Epithelial cell of proximal tubule (primary cell): ENCODE data around the gene CRISP3. TPM values are rescaled to one million over a fixed set of nuclear protein-coding genes. Genes with fewer than 3 reads are reported as not detected.

Experiments used
- DNase-seq: peaks from one replicate; pipeline ENCODE4 v3.0.0-alpha.2; 2011; ENCODE audit warnings: low read depth
- H3K4me3 ChIP-seq: 2 replicates; pipeline ENCODE4 v1.5.1; 2011; ENCODE audit warnings: low read depth, mild to moderate bottlenecking, low read length
- CTCF ChIP-seq: conservative IDR thresholded peaks from 2 replicates; pipeline ENCODE4 v1.5.1; 2012; ENCODE audit warnings: low read depth, mild to moderate bottlenecking, low read length
- total RNA-seq: library from RNA; depleted of rRNA; stranded (reverse); fragments of >200 nt; gene quantifications from 2 replicates; pipeline ENCODE4 v1.2.3, GENCODE V29; 2015

Gene CRISP3
- total RNA-seq, result not detected in 2 replicates

DNA sequence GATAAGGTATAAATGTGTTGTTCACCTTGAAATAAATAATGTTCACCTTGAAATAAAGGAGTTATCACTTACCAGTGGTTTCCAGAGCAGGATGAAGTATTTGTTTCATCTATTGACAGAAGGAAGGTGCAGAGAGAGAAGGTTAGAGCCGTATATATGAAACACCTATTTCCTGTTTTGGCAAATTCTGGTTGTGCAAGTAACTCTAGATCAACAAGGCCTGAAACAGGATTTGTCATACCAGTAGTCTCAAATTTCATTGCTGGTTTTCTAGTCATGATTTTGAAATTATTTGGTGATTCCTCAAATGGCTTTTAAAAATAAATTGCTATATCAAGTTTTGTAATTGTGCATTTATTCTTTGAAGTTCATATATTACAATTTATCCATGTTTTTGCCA is at the start of gene CRISP3:
CRISP3 (minus strand) TSS at position 130 of the 400 bp plus-strand sequence; CDS start at position 109, 21 bp downstream.
- no peak within 1 kb of the TSS for H3K4me3 ChIP-seq
- TF ChIP-seq CTCF, result no peak
- no peak for DNase-seq

DNA sequence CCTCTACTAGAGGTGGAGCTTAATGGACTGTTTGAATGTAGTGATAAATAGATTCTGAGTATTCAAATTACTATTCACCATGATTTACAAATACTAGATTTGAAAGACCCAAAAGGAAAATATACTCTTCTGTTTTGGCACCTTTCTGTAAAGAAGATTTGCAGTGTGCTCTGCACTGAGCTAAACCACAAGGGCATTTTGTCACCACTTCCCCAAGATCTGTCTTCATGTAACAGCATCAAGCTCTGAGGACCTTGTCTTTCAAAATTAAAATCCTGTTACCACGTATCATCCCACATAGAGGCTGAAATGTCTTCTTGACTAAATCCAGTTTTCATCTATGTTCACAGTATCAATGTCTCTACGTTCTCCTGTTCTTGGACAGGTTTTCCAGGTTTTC is 46.2 kb upstream of the CRISP3 start:
- TF ChIP-seq CTCF, result no peak
- no peak for DNase-seq
- no peak overlapping the region for H3K4me3 ChIP-seq

DNA sequence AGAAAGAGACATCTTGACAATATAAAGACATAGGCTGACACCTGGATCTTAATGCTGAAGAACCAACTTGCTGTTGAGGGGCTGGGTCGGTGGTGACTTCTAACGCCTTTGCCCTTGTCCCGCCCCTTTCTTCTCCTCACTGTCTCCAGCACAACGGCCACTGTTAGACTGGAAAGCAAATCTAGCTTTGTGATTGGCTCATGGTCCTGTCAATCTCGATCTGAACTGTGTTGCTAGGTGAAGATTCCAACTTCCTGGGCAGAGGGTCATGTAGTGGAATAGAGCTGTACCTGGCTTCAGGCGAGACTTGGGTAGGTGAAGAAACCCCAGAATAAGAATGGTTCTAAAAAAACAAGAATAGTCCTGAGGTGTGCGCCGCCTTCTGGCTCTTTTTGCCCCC is 43.0 kb upstream of the CRISP3 start, which contains the start of gene PGK2:
PGK2 (minus strand) TSS at position 110 of the 400 bp plus-strand sequence; CDS start at position 12, 98 bp downstream.
- TF ChIP-seq CTCF, result no peak
- no peak for DNase-seq
- H3K4me3 ChIP-seq, result no peak within 1 kb of the TSS

DNA sequence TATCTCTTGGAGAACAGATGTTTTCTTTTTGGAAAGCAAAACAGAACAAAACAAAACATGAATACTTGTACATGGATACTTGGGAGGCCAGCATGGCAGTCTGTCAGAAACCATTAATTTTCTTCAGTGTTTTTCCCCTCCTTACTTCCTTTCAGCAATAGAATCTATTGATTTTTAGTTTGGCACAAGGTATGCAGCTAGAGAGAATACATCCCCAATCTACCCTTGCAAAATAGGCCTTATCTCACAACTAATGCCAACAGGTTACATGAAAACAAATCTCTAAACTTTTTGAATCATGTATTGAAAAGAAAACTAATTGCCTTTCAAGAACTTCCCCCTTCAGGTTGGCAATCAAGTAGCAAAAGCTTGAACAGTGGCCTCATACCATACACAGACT is 40.1 kb upstream of the CRISP3 start:
- DNase-seq, result no peak
- no peak for TF ChIP-seq CTCF
- no peak overlapping the region for H3K4me3 ChIP-seq

- no peak for TF ChIP-seq CTCF
Observed at GRCh38 chr6:49782725-49783124, 38.5 kb upstream of the CRISP3 start.

GRCh38 chr6:49782293-49782692 is 38.1 kb upstream of the CRISP3 start:
- H3K4me3 ChIP-seq, result no peak overlapping the region
- TF ChIP-seq CTCF, result no peak
- no peak for DNase-seq

More at GRCh38 chr6:49782725-49783124, 38.5 kb upstream of the CRISP3 start:
- DNase-seq, result no peak
- no peak overlapping the region for H3K4me3 ChIP-seq

GRCh38 chr6:49776444-49776843 is 32.3 kb upstream of the CRISP3 start:
- TF ChIP-seq CTCF, result no peak
- no peak for DNase-seq
- no peak overlapping the region for H3K4me3 ChIP-seq
